HepG2 (cell line): Measurements from ENCODE around the gene SPON1. TPM values are rescaled to one million over a fixed set of nuclear protein-coding genes. Genes with fewer than 3 reads are reported as not detected.

Experiments used
- ATAC-seq: fragments of 200-7000 bp; cut with Tn5 transposase; 3 replicates; pipeline ENCODE4 v1.9.1; 2020; ENCODE audit warnings: mild to moderate bottlenecking, moderate library complexity
- BruUV-seq: library from RNA; stranded (reverse); fragments of 400-500 nt; replicated peaks from 2 replicates; lab custom pipeline; 2021; lab: Mats Ljungman, UMichigan
- CTCF ChIA-PET: fragments of 300-600 bp; formaldehyde crosslinking; extraction: SDS; loops from one replicate; lab custom pipeline; 2021; ENCODE audit warnings: low total read pairs, inconsistent platforms, low intra/inter-chr PET ratio; lab: Yijun Ruan, JAX
- POLR2A ChIA-PET: fragments of 350-600 bp; sonication (Branson Sonifier 250); formaldehyde crosslinking; loops from one replicate; lab custom pipeline; 2020; ENCODE audit warnings: antibody characterized with exemption, inconsistent platforms; lab: Yijun Ruan, JAX
- DNase-seq: peaks from one replicate; pipeline ENCODE4 v3.0.0-alpha.2; 2015; ENCODE audit warnings: low spot score
- FAIRE-seq: peaks from 3 replicates; lab custom pipeline; 2011; peaks lifted over from hg19 to GRCh38; lab: Jason Lieb, UNC
- H2AFZ ChIP-seq: one replicate; pipeline ENCODE4 v1.6.1; 2011; ENCODE audit warnings: low read length, inconsistent platforms
- H3K27ac ChIP-seq: fragments of 300-600 bp; 3 replicates; pipeline ENCODE4 v1.8.0; 2011; ENCODE audit warnings: mixed run types, mild to moderate bottlenecking, mixed read lengths, low read length, inconsistent platforms; ENCODE audit not compliant: insufficient read depth; ENCODE audit errors: extremely low read length
- H3K27me3 ChIP-seq, 2 experiments: fragments of 200-600 bp in 1 of 2; 2 replicates in 1 of 2; 3 replicates in 1 of 2; pipeline versions ENCODE4 v1.6.0 to v1.8.0; 2011; ENCODE audit warnings: low read length in 2 of 2, mild to moderate bottlenecking in 2 of 2, moderate library complexity in 2 of 2, inconsistent platforms in 1 of 2; ENCODE audit not compliant: insufficient read depth in 2 of 2, control insufficient read depth in 1 of 2
- H3K36me3 ChIP-seq, 2 experiments: fragments of 200-600 bp in 1 of 2; replicated peaks in 1 of 2; 2 replicates in 1 of 2; 3 replicates in 1 of 2; pipeline versions ENCODE4 v1.5.1 to v1.8.0; 2011; ENCODE audit warnings: low read length in 2 of 2, inconsistent platforms in 1 of 2; ENCODE audit not compliant: insufficient read depth in 2 of 2, control insufficient read depth in 1 of 2
- H3K4me1 ChIP-seq: 2 replicates; pipeline ENCODE4 v1.5.1; 2012; ENCODE audit warnings: low read length, inconsistent platforms; ENCODE audit not compliant: insufficient read depth
- H3K4me2 ChIP-seq: 2 replicates; pipeline ENCODE4 v1.6.0; 2011; ENCODE audit warnings: low read depth, low read length, inconsistent platforms
- H3K4me3 ChIP-seq, 3 experiments: fragments of 200-600 bp in 1 of 3; sonication (generic), shearing (Covaris generic) in 1 of 3; replicated peaks in 1 of 3; 2 replicates each; pipeline ENCODE4 v1.5.1; 2011 to 2016; ENCODE audit warnings: low read length in 3 of 3, inconsistent platforms in 2 of 3, low read depth in 2 of 3, mild to moderate bottlenecking in 2 of 3, control low read depth in 1 of 3, mixed read lengths in 1 of 3; ENCODE audit not compliant: insufficient read depth in 1 of 3
- H3K79me2 ChIP-seq: one replicate; pipeline ENCODE4 v1.6.1; 2011; ENCODE audit warnings: low read length, inconsistent platforms; ENCODE audit not compliant: insufficient read depth
- H3K9ac ChIP-seq: 2 replicates; pipeline ENCODE4 v1.6.0; 2011; ENCODE audit warnings: mild to moderate bottlenecking, low read depth, low read length, inconsistent platforms; ENCODE audit not compliant: insufficient read depth
- H3K9me3 ChIP-seq: 2 replicates; pipeline ENCODE4 v1.5.1; 2012; ENCODE audit warnings: mild to moderate bottlenecking, low read length
- H4K20me1 ChIP-seq: 2 replicates; pipeline ENCODE4 v1.6.0; 2011; ENCODE audit warnings: inconsistent platforms, mild to moderate bottlenecking, low read length, moderate library complexity; ENCODE audit not compliant: insufficient read depth
- REST ChIP-seq, 2 experiments: IDR thresholded peaks; 2 replicates each; pipeline ENCODE4 v1.6.1; 2011 to 2012; ENCODE audit warnings: low read length in 2 of 2, borderline replicate concordance in 1 of 2, low read depth in 1 of 2, mild to moderate bottlenecking in 1 of 2, moderate library complexity in 1 of 2
- THAP9 ChIP-seq: sonication (generic); formaldehyde crosslinking; IDR thresholded peaks from 2 replicates; pipeline ENCODE4; 2020; ENCODE audit warnings: missing genetic modification reagents, mild to moderate bottlenecking, borderline replicate concordance
- WGBS: methylation state at CpG from one replicate; pipeline ENCODE4 v1.1.6; 2017; ENCODE audit warnings: low lambda C conversion rate; 5-methylcytosine and 5-hydroxymethylcytosine counted together
- in situ Hi-C: cut with HindIII; loops from 2 replicates; pipeline ENCODE4 v1.10.0; 2017; ENCODE audit warnings: low pct_unique_long_range_greater_than_20kb; ENCODE audit not compliant: extremely low pct_ligation_motif_present
- intact Hi-C: fragments of 100-400 bp; cut with micrococcal nuclease; formaldehyde crosslinking; loops from one replicate; pipeline ENCODE4 v1.10.0; 2022; ENCODE audit not compliant: unreplicated experiment
- polyA plus RNA-seq, 8 experiments: library from polyadenylated mRNA; depleted of rRNA in 3 of 8; stranded (reverse) in 7 of 8; unstranded in 1 of 8; fragments of >200 nt; fragmentation: Illumina TruSeq in 4 of 8; extraction: Trizol in 4 of 8; gene quantifications; 2 replicates each; pipeline versions ENCODE4 v1.2.1 to v1.2.3, GENCODE V29; 2011 to 2016; ENCODE audit warnings: low read depth in 4 of 8, missing spikeins in 1 of 8, mixed read lengths in 1 of 8; ENCODE audit not compliant: insufficient read depth in 1 of 8
- total RNA-seq, 5 experiments: library from RNA; depleted of rRNA; stranded (reverse); fragments of >200 nt; fragmentation: Illumina TruSeq; extraction: Trizol; gene quantifications; 2 replicates each; pipeline ENCODE4 v1.2.3, GENCODE V29; 2016; ENCODE audit warnings: low read depth in 1 of 5

Gene SPON1
- total and polyA plus RNA-seq, 2 of the 13 experiments (the other 11 are each of a cell fraction or from before 2014, with no cell fraction given), result not detected

- no peaks in the 10 kb centered on the region for H3K79me2 ChIP-seq
- DNase-seq (no peak), ATAC-seq (no peak), FAIRE-seq (no peak)
- in situ Hi-C loops (no loop called here), intact Hi-C loops (no loop called here)
- POLR2A ChIA-PET, result no interaction called here
- no peak overlapping the region for H2AFZ ChIP-seq
- H3K9ac ChIP-seq, result no peak overlapping the region
- 92% methylated on average over 5 of the region's 5 CpGs for WGBS
- BruUV-seq, result no TSS peak
- TF ChIP-seq THAP9, result no peak
- 0 out of 4 replicates have a peak, but pooled peaks of 1 of the 2 experiments have one; percentile 44 for TF ChIP-seq REST (IDR thresholded peaks at IDR 0.05; ENCODE audit: borderline replicate concordance in 1 of 2, low read depth in 1 of 2, low read length in 2 of 2)
- no peak overlapping the region for H3K27ac ChIP-seq
- H3K9me3 ChIP-seq, result no peaks in the 10 kb centered on the region
- no peaks in the 10 kb centered on the region for H4K20me1 ChIP-seq
- CTCF ChIA-PET, result no interaction called here
- H3K27me3 ChIP-seq, result no peaks in the 10 kb centered on the region; a peak in 1 of 5 replicates
- H3K4me2 ChIP-seq, result no peak overlapping the region
- H3K4me3 ChIP-seq, result no peak overlapping the region
- no peaks in the 10 kb centered on the region; a peak in 1 of 5 replicates for H3K36me3 ChIP-seq
- H3K4me1 ChIP-seq, result 0 out of 2 replicates have a peak, but pooled peaks cover 5% of the 10 kb centered on the region
Observed at GRCh38 chr11:14269692-14270573, 307.4 kb downstream of the SPON1 start.
